HepG2 (cell line): ENCODE data around the gene AHRR.

Source experiments
- CTCF ChIP-seq: sonication (generic); formaldehyde crosslinking; IDR thresholded peaks from 2 replicates; pipeline ENCODE4 v1.5.0; 2020; ENCODE audit warnings: mild to moderate bottlenecking, missing genetic modification reagents, moderate library complexity
- EZH2 ChIP-seq: conservative IDR thresholded peaks from 2 replicates; pipeline ENCODE4 v1.6.1; 2012; ENCODE audit warnings: mild to moderate bottlenecking, low read depth, low read length, moderate library complexity
- HIVEP1 ChIP-seq: sonication (generic); formaldehyde crosslinking; IDR thresholded peaks from 2 replicates; pipeline ENCODE4 v1.4.0; 2020; ENCODE audit warnings: mild to moderate bottlenecking, missing genetic modification reagents
- KLF9 ChIP-seq: IDR thresholded peaks from 2 replicates; pipeline ENCODE4 v1.6.1; 2016; ENCODE audit warnings: low read depth
- SUZ12 ChIP-seq: fragments of 150-350 bp; IDR thresholded peaks from 2 replicates; pipeline ENCODE4 v1.6.1; 2014; ENCODE audit warnings: low read depth, low read length
- USF2 ChIP-seq, 2 experiments: sonication (generic) in 1 of 2; formaldehyde crosslinking in 1 of 2; IDR thresholded peaks; 2 replicates each; pipeline versions ENCODE4 v1.5.1 to v1.6.1; 2011 to 2020; ENCODE audit warnings: borderline replicate concordance in 1 of 2, low read depth in 1 of 2, low read length in 1 of 2, mild to moderate bottlenecking in 1 of 2, missing genetic modification reagents in 1 of 2, moderate library complexity in 1 of 2
- XRCC5 ChIP-seq: fragments of 200-400 bp; formaldehyde crosslinking; optimal IDR thresholded peaks from 2 replicates; pipeline ENCODE3; 2017; ENCODE audit warnings: mild to moderate bottlenecking, low read length
- YY1 ChIP-seq: IDR thresholded peaks from 2 replicates; pipeline ENCODE4 v1.6.1; 2011; ENCODE audit warnings: low read length, low read depth, moderate library complexity, mild to moderate bottlenecking; ENCODE audit not compliant: insufficient read depth, insufficient replicate concordance
- ZBTB40 ChIP-seq, 2 experiments: fragments of 450-650 bp in 1 of 2; sonication (generic) in 1 of 2; formaldehyde crosslinking in 1 of 2; IDR thresholded peaks; 2 replicates each; pipeline versions ENCODE4 v1.6.1 to v1.8.0; 2016 to 2022; ENCODE audit warnings: antibody characterized with exemption in 1 of 2, mild to moderate bottlenecking in 1 of 2, missing genetic modification reagents in 1 of 2
- ZHX1 ChIP-seq: sonication (generic); formaldehyde crosslinking; IDR thresholded peaks from 2 replicates; pipeline ENCODE4 v1.8.1; 2022; ENCODE audit warnings: low read depth, mild to moderate bottlenecking, missing genetic modification reagents
- ZNF704 ChIP-seq: sonication (generic); formaldehyde crosslinking; IDR thresholded peaks from 2 replicates; pipeline ENCODE4 v1.8.1; 2023; ENCODE audit warnings: mild to moderate bottlenecking, inconsistent platforms, moderate library complexity, missing genetic modification reagents, borderline replicate concordance
- ZSCAN31 ChIP-seq: sonication (generic); formaldehyde crosslinking; IDR thresholded peaks from 2 replicates; pipeline ENCODE4 v1.5.0; 2020; ENCODE audit warnings: low read depth, mild to moderate bottlenecking, missing genetic modification reagents

- TF ChIP-seq ZSCAN31 (no peak), USF2 (IDR thresholded peaks at IDR 0.05; ENCODE audit: low read depth, low read length) (no peak), USF2 (CRISPR knock-in tag; IDR thresholded peaks at IDR 0.05; ENCODE audit: borderline replicate concordance) (no peak), ZBTB40 (IDR thresholded peaks at IDR 0.05) (no peak), ZBTB40 (CRISPR knock-in tag; IDR thresholded peaks at IDR 0.05) (no peak), EZH2 (no peak), KLF9 (CRISPR knock-in tag) (no peak), YY1 (no peak), CTCF (CRISPR knock-in tag) (no peak), ZNF704 (no peak), XRCC5 (no peak), HIVEP1 (no peak), ZHX1 (no peak), SUZ12 (no peak)
Measured at GRCh38 chr5:351921-352245, 30.4 kb downstream of the AHRR start.
